ENCODE measurements around the gene DELE1.

DELE1 gene

GRCh38 chr5:141976176-141976575 is 52.5 kb downstream of the DELE1 start:
- Histone ChIP-seq H3K9ac (ENCODE audit: low read length) (no peak overlapping the region), H3K27me3 (ENCODE audit: control insufficient read depth, insufficient read depth, low read length) (no peaks in the 10 kb centered on the region), H3K27ac (ENCODE audit: low read depth, low read length) (no peak overlapping the region), H3K4me3 (ENCODE audit: low read depth, low read length) (no peak overlapping the region), H3K9me3 (ENCODE audit: control insufficient read depth, insufficient read depth, low read depth, low read length) (no peaks in the 10 kb centered on the region), H3K36me3 (ENCODE audit: control insufficient read depth, insufficient read depth, low read length) (peaks cover 65% of the 10 kb centered on the region), H3K4me1 (ENCODE audit: control insufficient read depth, insufficient read depth, low read length) (no peaks in the 10 kb centered on the region)

- H3K27ac ChIP-seq (ENCODE audit: low read depth, low read length) = no peak overlapping the region
- no peaks in the 10 kb centered on the region for H3K4me1 ChIP-seq (ENCODE audit: control insufficient read depth, insufficient read depth, low read length)
- no peak overlapping the region for H3K9ac ChIP-seq (ENCODE audit: low read length)
- H3K27me3 ChIP-seq (ENCODE audit: control insufficient read depth, insufficient read depth, low read length) = no peaks in the 10 kb centered on the region
- H3K9me3 ChIP-seq (ENCODE audit: control insufficient read depth, insufficient read depth, low read depth, low read length) = no peaks in the 10 kb centered on the region
- peaks cover 79% of the 10 kb centered on the region for H3K36me3 ChIP-seq (ENCODE audit: control insufficient read depth, insufficient read depth, low read length)
- no peak overlapping the region for H3K4me3 ChIP-seq (ENCODE audit: low read depth, low read length)
Observed at GRCh38 chr5:141978389-141978788, 54.7 kb downstream of the DELE1 start.

- Histone ChIP-seq H3K27me3 (ENCODE audit: control insufficient read depth, insufficient read depth, low read length) (no peaks in the 10 kb centered on the region), H3K9me3 (ENCODE audit: control insufficient read depth, insufficient read depth, low read depth, low read length) (no peaks in the 10 kb centered on the region), H3K4me3 (ENCODE audit: low read depth, low read length) (no peak overlapping the region), H3K9ac (ENCODE audit: low read length) (no peak overlapping the region), H3K4me1 (ENCODE audit: control insufficient read depth, insufficient read depth, low read length) (no peaks in the 10 kb centered on the region), H3K36me3 (ENCODE audit: control insufficient read depth, insufficient read depth, low read length) (peaks cover 86% of the 10 kb centered on the region), H3K27ac (ENCODE audit: low read depth, low read length) (no peak overlapping the region)
Observed at GRCh38 chr5:141982626-141983025, 59.0 kb downstream of the DELE1 start.

GRCh38 chr5:141986072-141986471 is 62.4 kb downstream of the DELE1 start:
- Histone ChIP-seq H3K36me3 (ENCODE audit: control insufficient read depth, insufficient read depth, low read length) (peaks cover 72% of the 10 kb centered on the region), H3K27ac (ENCODE audit: low read depth, low read length) (no peak overlapping the region), H3K9me3 (ENCODE audit: control insufficient read depth, insufficient read depth, low read depth, low read length) (no peaks in the 10 kb centered on the region), H3K4me3 (ENCODE audit: low read depth, low read length) (no peak overlapping the region), H3K9ac (ENCODE audit: low read length) (no peak overlapping the region), H3K4me1 (ENCODE audit: control insufficient read depth, insufficient read depth, low read length) (no peaks in the 10 kb centered on the region), H3K27me3 (ENCODE audit: control insufficient read depth, insufficient read depth, low read length) (no peaks in the 10 kb centered on the region)

- Histone ChIP-seq H3K9me3 (ENCODE audit: control insufficient read depth, insufficient read depth, low read depth, low read length) (no peaks in the 10 kb centered on the region), H3K36me3 (ENCODE audit: control insufficient read depth, insufficient read depth, low read length) (peaks cover 66% of the 10 kb centered on the region), H3K27ac (ENCODE audit: low read depth, low read length) (no peak overlapping the region), H3K9ac (ENCODE audit: low read length) (no peak overlapping the region), H3K4me3 (ENCODE audit: low read depth, low read length) (no peak overlapping the region), H3K4me1 (ENCODE audit: control insufficient read depth, insufficient read depth, low read length) (no peaks in the 10 kb centered on the region), H3K27me3 (ENCODE audit: control insufficient read depth, insufficient read depth, low read length) (no peaks in the 10 kb centered on the region)
Observed at GRCh38 chr5:141989720-141990119, 66.0 kb downstream of the DELE1 start.
